GM21528 (cell line): ENCODE results near the gene IL23R.

Experiments used
- ATAC-seq: cut with Tn5 transposase; IDR thresholded peaks from one replicate; pipeline ENCODE4 v1.9.1; 2021; ENCODE audit warnings: mild to moderate bottlenecking, moderate library complexity; ENCODE audit not compliant: unreplicated experiment, low FRiP score

The IL23R gene

GRCh38 chr1:67227196-67227595 is 60.9 kb downstream of the IL23R start:
- ATAC-seq: no peak

- no peak for ATAC-seq
These were observed 62.5 kb downstream of the IL23R start for GRCh38 chr1:67228791-67229190.

- no peak for ATAC-seq
These were observed 64.3 kb downstream of the IL23R start for GRCh38 chr1:67230539-67230938.

GRCh38 chr1:67236277-67236676 is 70.0 kb downstream of the IL23R start:
- ATAC-seq: no peak

- ATAC-seq: no peak
These were observed 73.5 kb downstream of the IL23R start for GRCh38 chr1:67239738-67240137.

- ATAC-seq: no peak
These were observed 75.0 kb downstream of the IL23R start for GRCh38 chr1:67241200-67241746.

- no peak for ATAC-seq
These were observed 75.8 kb downstream of the IL23R start for GRCh38 chr1:67242016-67242415.

- no peak for ATAC-seq
These were observed 83.9 kb downstream of the IL23R start for GRCh38 chr1:67250051-67250653.

- no peak for ATAC-seq
These were observed 90.3 kb downstream of the IL23R start for GRCh38 chr1:67256291-67257172.

- no peak for ATAC-seq
These were observed 90.9 kb downstream of the IL23R start for GRCh38 chr1:67257173-67257535.

GRCh38 chr1:67261680-67262079 is 95.4 kb downstream of the IL23R start:
- ATAC-seq: no peak

GRCh38 chr1:67262735-67263134 is 96.5 kb downstream of the IL23R start:
- no peak for ATAC-seq

GRCh38 chr1:67264152-67264551 is 97.9 kb downstream of the IL23R start:
- ATAC-seq: no peak

- no peak for ATAC-seq
These were observed 98.6 kb downstream of the IL23R start for GRCh38 chr1:67264899-67265298.

GRCh38 chr1:67269061-67269460 is 102.8 kb downstream of the IL23R start:
- no peak for ATAC-seq

GRCh38 chr1:67270541-67270940 is 104.3 kb downstream of the IL23R start:
- no peak for ATAC-seq

- ATAC-seq: no peak
These were observed 107.3 kb downstream of the IL23R start for GRCh38 chr1:67273591-67273990.

GRCh38 chr1:67274623-67275325 is 108.5 kb downstream of the IL23R start:
- no peak for ATAC-seq

- ATAC-seq: no peak
These were observed 114.4 kb downstream of the IL23R start for GRCh38 chr1:67280696-67281095.

- ATAC-seq: no peak
These were observed 115.0 kb downstream of the IL23R start for GRCh38 chr1:67281244-67281643.

GRCh38 chr1:67285780-67286488 is 119.7 kb downstream of the IL23R start:
- ATAC-seq: peak; percentile 70
